Pancreas (tissue), 10 donors: ENCODE data around the gene GPR78. TPM values are rescaled to one million over a fixed set of nuclear protein-coding genes. Genes with fewer than 3 reads are reported as not detected.
A peak's percentile ranks its signal among the peaks of the same experiment; 100 is the strongest.
"Not testable (repeated sequence)": the region's sequence is repeated elsewhere in the genome, so short reads cannot be mapped to it uniquely, and the experiment has no call there.

Experiments used
- ATAC-seq, 4 donors: fragments of 200-7000 bp; cut with Tn5 transposase; one replicate each; pipeline versions ENCODE4 v1.8.0 to v1.9.1; 2020; ENCODE audit warnings: mild to moderate bottlenecking in 4 of 4, moderate library complexity in 4 of 4
- DNase-seq, 6 donors: peaks; one replicate each; pipeline ENCODE4 v3.0.0-alpha.2; 2020
- FAIRE-seq: peaks from 2 replicates; lab custom pipeline; 2012; peaks lifted over from hg19 to GRCh38; lab: Jason Lieb, UNC
- H3K27ac ChIP-seq, 4 donors: fragments of 200-600 bp; sonication (generic); 1 replicate in 3 of 4; 2 replicates in 1 of 4; pipeline versions ENCODE4 v1.5.0 to v1.8.0; 2020
- H3K27me3 ChIP-seq, 4 donors: fragments of 200-600 bp; one replicate each; pipeline ENCODE4 v1.8.0; 2021
- H3K36me3 ChIP-seq, 3 donors: fragments of 200-600 bp; sonication (generic) in 1 of 3; one replicate each; pipeline versions ENCODE4 v1.5.0 to v1.8.0; 2020 to 2021
- H3K4me1 ChIP-seq, 3 donors: fragments of 200-600 bp; one replicate each; pipeline ENCODE4 v1.8.0; 2021
- H3K4me3 ChIP-seq, 4 donors: fragments of 200-600 bp; sonication (generic) in 2 of 4; one replicate each; pipeline versions ENCODE4 v1.5.0 to v1.8.0; 2020 to 2021
- H3K9me3 ChIP-seq, 4 donors: fragments of 200-600 bp; one replicate each; pipeline ENCODE4 v1.8.0; 2021
- WGBS, 2 donors: extraction: QIAGEN DNeasy Blood & Tissue Kit; methylation state at CpG; one replicate each; pipeline ENCODE4 v1.1.7; 2013; 5-methylcytosine and 5-hydroxymethylcytosine counted together
- intact Hi-C, 3 donors: fragments of 100-400 bp; cut with DNase I; formaldehyde crosslinking; loops; one replicate each; pipeline versions ENCODE4 v1.11.1 to v1.14.2; 2022
- polyA plus RNA-seq, 2 donors: library from polyadenylated mRNA; stranded (reverse); fragments of 200-250 nt; gene quantifications; one replicate each; pipeline ENCODE4 v1.2.3, GENCODE V29; 2013
- total RNA-seq, 6 donors: library from RNA; stranded (reverse); fragmentation: NEBNext Ultra II Directional in 4 of 6; extraction: Animal tissue kit (Norgen Biotek cat#: 25700) in 4 of 6; gene quantifications; one replicate each; pipeline versions ENCODE4 v1.2.1 to v1.2.4, GENCODE V29; 2021 to 2023
- TF ChIP-seq, protein P1 (sequence below), 4 donors: fragments of 200-600 bp; sonication (generic) in 3 of 4; IDR thresholded peaks; one replicate each; pipeline versions ENCODE4 v1.5.0 to v1.8.0; 2021; ENCODE audit warnings: antibody characterized with exemption in 4 of 4
- donor health status: healthy with polysubstance abuse.
- donor health status: DM: no; HTN: no; CAD: no; lungs with moderate emphysema.
- donor health status: DM: no; HTN: no; CAD: no.
- donor health status: control.
- donor health status: control.
- donor health status: Bipolar disorder and iron deficiency.
- donor health status: DM: yes; HTN: yes; CAD: no.
- donor health status: DM: no; HTN: no; CAD: no.
- donor health status: DM: no; HTN: no; CAD: no.
- donor health status: DM: yes; HTN: yes; CAD: no.

GPR78 gene
- total and polyA plus RNA-seq, 8 donors: 0.02 to 0.04 TPM; not detected in 6

DNA sequence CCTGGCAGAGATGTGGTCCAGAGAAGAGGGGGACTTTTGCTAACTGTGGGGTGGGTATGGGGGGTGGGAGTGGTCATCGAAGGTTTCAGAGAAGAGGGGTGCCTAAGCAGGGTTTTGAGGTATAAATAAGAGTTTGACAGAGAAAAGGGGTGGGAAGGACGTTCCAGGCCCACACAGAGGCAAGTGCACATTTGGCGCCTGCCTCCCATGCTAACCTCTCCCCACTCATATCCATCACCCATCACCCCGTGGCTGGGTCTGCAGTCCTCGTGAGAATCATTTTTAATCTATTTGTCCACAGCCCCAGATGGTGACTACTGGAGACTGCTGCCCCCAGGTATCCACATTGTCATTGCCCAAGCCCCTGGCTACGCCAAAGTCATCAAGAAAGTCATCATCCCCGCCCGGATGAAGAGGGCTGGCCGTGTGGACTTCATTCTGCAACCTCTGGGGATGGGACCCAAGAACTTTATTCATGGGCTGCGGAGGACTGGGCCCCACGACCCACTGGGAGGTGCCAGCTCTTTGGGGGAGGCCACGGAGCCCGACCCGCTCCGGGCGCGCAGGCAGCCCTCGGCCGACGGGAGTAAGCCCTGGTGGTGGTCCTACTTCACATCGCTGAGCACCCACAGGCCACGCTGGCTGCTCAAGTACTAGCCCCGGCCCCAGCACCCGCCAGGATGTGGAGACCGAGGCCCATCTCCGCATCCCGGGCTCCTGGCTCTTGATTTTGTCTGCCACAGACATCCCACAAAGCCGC is 38.9 kb downstream of the GPR78 start:
- intact Hi-C loops: loop anchor here in 1 of 3 donors (10.0 kb wide), 1 partner anchor 266 kb away; no protein-coding TSS in a partner anchor
- TF ChIP-seq, protein P1, sequence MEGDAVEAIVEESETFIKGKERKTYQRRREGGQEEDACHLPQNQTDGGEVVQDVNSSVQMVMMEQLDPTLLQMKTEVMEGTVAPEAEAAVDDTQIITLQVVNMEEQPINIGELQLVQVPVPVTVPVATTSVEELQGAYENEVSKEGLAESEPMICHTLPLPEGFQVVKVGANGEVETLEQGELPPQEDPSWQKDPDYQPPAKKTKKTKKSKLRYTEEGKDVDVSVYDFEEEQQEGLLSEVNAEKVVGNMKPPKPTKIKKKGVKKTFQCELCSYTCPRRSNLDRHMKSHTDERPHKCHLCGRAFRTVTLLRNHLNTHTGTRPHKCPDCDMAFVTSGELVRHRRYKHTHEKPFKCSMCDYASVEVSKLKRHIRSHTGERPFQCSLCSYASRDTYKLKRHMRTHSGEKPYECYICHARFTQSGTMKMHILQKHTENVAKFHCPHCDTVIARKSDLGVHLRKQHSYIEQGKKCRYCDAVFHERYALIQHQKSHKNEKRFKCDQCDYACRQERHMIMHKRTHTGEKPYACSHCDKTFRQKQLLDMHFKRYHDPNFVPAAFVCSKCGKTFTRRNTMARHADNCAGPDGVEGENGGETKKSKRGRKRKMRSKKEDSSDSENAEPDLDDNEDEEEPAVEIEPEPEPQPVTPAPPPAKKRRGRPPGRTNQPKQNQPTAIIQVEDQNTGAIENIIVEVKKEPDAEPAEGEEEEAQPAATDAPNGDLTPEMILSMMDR (IDR thresholded peaks at IDR 0.05): no peak
- no peak overlapping the region for H3K4me3 ChIP-seq
- no peak overlapping the region for H3K27ac ChIP-seq
- H3K36me3 ChIP-seq: no peaks in the 10 kb centered on the region
- peak in 3 of 6 donors; percentile 4 to 48 (median 41) for DNase-seq
- no peak for FAIRE-seq
- H3K9me3 ChIP-seq: no peaks in the 10 kb centered on the region
- no peaks in the 10 kb centered on the region for H3K4me1 ChIP-seq
- no peaks in the 10 kb centered on the region for H3K27me3 ChIP-seq
- 63 to 73% methylated on average over 28 of the region's 28 CpGs for WGBS, 2 donors
- no peak for ATAC-seq

- H3K36me3 ChIP-seq, H3K4me1 ChIP-seq, H3K4me3 ChIP-seq, FAIRE-seq, H3K27me3 ChIP-seq, intact Hi-C loops, H3K9me3 ChIP-seq, H3K27ac ChIP-seq: not testable (repeated sequence)
- WGBS, 2 donors: 62 to 69% methylated on average over 7 to 11 of the region's 14 CpGs
- ATAC-seq (peak in 1 of 4 donors; percentile 32), DNase-seq (peak in 2 of 6 donors; percentile 7 to 79)
Observed at GRCh38 chr4:8621135-8621534, 40.9 kb downstream of the GPR78 start.

DNA sequence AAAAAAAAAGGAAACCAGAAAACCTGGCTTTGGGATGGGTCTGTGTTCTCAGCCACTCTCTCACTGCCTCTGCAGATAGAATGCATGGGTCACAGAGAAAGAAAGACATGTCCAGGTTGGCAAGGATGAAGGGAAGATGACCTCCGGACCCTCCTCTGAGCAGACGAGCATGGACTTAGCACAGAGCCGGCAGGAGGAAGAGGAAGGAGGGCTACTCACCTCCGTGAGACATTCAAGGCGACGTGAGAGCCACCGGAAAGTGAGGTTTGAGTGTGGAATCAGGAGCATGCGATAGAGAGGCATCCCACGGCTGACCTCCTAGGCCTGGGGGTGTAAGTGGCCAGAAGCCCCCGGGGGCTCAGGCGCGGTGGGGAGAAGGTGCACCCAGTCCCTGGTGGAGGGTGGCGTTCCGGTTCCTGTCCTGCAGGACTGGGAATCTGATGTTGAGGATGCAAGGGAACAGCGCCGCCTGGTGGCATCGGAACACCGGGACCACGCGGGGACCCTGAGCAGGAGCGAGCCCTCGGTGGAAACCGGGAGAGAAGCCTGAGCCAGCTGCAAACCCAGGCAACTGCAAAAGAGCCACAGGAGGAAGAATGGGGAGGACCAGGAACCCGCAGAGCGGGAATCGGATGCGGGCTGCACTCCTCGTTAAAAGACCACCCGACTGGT is 44.5 kb downstream of the GPR78 start:
- intact Hi-C loops, H3K36me3 ChIP-seq, H3K9me3 ChIP-seq, DNase-seq, H3K27ac ChIP-seq, H3K4me1 ChIP-seq, H3K27me3 ChIP-seq, FAIRE-seq, H3K4me3 ChIP-seq: not testable (repeated sequence)
- peak; percentile 48 to 67 (median 51) for ATAC-seq
- WGBS, 2 donors: no CpG with 5 or more reads among the region's 29 CpGs

DNA sequence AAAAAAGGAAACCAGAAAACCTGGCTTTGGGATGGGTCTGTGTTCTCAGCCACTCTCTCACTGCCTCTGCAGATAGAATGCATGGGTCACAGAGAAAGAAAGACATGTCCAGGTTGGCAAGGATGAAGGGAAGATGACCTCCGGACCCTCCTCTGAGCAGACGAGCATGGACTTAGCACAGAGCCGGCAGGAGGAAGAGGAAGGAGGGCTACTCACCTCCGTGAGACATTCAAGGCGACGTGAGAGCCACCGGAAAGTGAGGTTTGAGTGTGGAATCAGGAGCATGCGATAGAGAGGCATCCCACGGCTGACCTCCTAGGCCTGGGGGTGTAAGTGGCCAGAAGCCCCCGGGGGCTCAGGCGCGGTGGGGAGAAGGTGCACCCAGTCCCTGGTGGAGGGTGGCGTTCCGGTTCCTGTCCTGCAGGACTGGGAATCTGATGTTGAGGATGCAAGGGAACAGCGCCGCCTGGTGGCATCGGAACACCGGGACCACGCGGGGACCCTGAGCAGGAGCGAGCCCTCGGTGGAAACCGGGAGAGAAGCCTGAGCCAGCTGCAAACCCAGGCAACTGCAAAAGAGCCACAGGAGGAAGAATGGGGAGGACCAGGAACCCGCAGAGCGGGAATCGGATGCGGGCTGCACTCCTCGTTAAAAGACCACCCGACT is 50.2 kb downstream of the GPR78 start:
- intact Hi-C loops, H3K27ac ChIP-seq, H3K36me3 ChIP-seq, H3K4me1 ChIP-seq, FAIRE-seq, H3K4me3 ChIP-seq, H3K27me3 ChIP-seq, H3K9me3 ChIP-seq, DNase-seq: not testable (repeated sequence)
- no CpG with 5 or more reads among the region's 29 CpGs for WGBS, 2 donors
- peak; percentile 39 to 73 (median 61) for ATAC-seq

DNA sequence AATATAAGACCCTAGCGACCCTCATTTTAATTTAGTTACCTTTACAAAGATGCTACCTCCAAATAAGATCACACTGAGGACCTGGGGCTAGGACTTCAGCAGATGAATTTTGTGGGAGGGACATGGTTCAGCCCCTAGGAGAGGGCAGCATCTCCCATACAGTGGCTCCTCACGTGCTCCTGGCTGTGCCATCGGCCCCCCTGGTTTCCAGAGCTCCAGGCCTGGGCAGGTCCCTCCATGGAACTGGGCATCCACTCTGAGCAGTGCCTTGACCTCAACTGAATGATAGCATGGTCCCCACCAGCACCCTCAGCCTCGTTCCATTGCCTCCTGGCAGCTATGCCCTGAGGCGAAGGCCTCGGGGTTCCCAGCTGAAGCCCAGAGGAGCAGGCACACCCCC is 51.7 kb downstream of the GPR78 start:
- H3K27ac ChIP-seq, H3K4me3 ChIP-seq, H3K4me1 ChIP-seq, intact Hi-C loops, H3K27me3 ChIP-seq, FAIRE-seq, H3K9me3 ChIP-seq, H3K36me3 ChIP-seq: not testable (repeated sequence)
- DNase-seq (peak in 2 of 6 donors; percentile 10 to 55), ATAC-seq (peak in 1 of 4 donors; percentile 23)
- 45 to 52% methylated on average over 2 of the region's 6 CpGs for WGBS, 2 donors

- H3K36me3 ChIP-seq, H3K4me3 ChIP-seq, H3K27me3 ChIP-seq, ATAC-seq, FAIRE-seq, intact Hi-C loops, H3K4me1 ChIP-seq, H3K9me3 ChIP-seq, H3K27ac ChIP-seq: not testable (repeated sequence)
- peak in 1 of 6 donors; percentile 32 for DNase-seq
- WGBS, 2 donors: 74 to 75% methylated on average over 5 of the region's 11 CpGs
Observed at GRCh38 chr4:8634773-8635172, 54.6 kb downstream of the GPR78 start.

GRCh38 chr4:8635897-8636554 is 55.8 kb downstream of the GPR78 start:
- H3K4me1 ChIP-seq, H3K4me3 ChIP-seq, H3K36me3 ChIP-seq, H3K27ac ChIP-seq, DNase-seq, H3K9me3 ChIP-seq, FAIRE-seq, H3K27me3 ChIP-seq, intact Hi-C loops: not testable (repeated sequence)
- ATAC-seq: peak in 3 of 4 donors; percentile 59 to 75 (median 66)
- 21% methylated on average over 3 of the region's 29 CpGs; no CpG with 5 or more reads in 1 of the 2 donors for WGBS, 2 donors

Other genes with a start within 250 kb of the GPR78 start
- gene ACOX3, start 139.7 kb upstream of the GPR78 start, total RNA-seq: 10 to 100 TPM; 16.1 to 23.5 (median 18.3) TPM
- 10 to 100 TPM; 20.5 to 24.8 TPM for gene ACOX3, start 139.7 kb upstream of the GPR78 start, polyA plus RNA-seq
- 10 to 100 TPM in 2 of 6 donors, 1 to 10 TPM in 4; 6.1 to 14.0 (median 9.2) TPM for gene TRMT44, start 139.6 kb upstream of the GPR78 start, total RNA-seq
- 1 to 10 TPM; 7.0 to 8.6 TPM for gene TRMT44, start 139.6 kb upstream of the GPR78 start, polyA plus RNA-seq
- under 1 TPM; 0.14 to 0.86 (median 0.23) TPM for gene CPZ, start 12.4 kb downstream of the GPR78 start, total RNA-seq
- gene CPZ, start 12.4 kb downstream of the GPR78 start, polyA plus RNA-seq: under 1 TPM; 0.09 to 0.84 TPM